Ovary (tissue), 9 donors: Measurements from ENCODE around the gene C6orf132. TPM values are rescaled to one million over a fixed set of nuclear protein-coding genes. Genes with fewer than 3 reads are reported as not detected.

Experiments used
- DNase-seq, 5 donors: peaks; one replicate each; pipeline ENCODE4 v3.0.0-alpha.2; 2019 to 2020
- H3K27ac ChIP-seq, 2 donors: fragments of 200-600 bp; one replicate each; pipeline versions ENCODE4 v1.5.1 to v1.8.0; 2019 to 2022
- H3K27me3 ChIP-seq: fragments of 200-600 bp; one replicate; pipeline ENCODE4 v1.8.0; 2022
- H3K36me3 ChIP-seq: fragments of 200-600 bp; sonication (generic); one replicate; pipeline ENCODE4 v1.5.1; 2019
- H3K4me1 ChIP-seq: one replicate; pipeline ENCODE4 v1.8.1; 2013; ENCODE audit warnings: mild to moderate bottlenecking, moderate library complexity; ENCODE audit not compliant: insufficient read depth
- H3K4me3 ChIP-seq: fragments of 200-600 bp; sonication (generic); one replicate; pipeline ENCODE4 v1.5.1; 2017
- H3K9me3 ChIP-seq, 2 donors: fragments of 200-600 bp in 1 of 2; sonication (generic) in 1 of 2; one replicate each; pipeline versions ENCODE4 v1.5.1 to v1.8.1; 2013 to 2019; ENCODE audit warnings: mild to moderate bottlenecking in 1 of 2, moderate library complexity in 1 of 2
- EP300 ChIP-seq: sonication (generic); formaldehyde crosslinking; IDR thresholded peaks from one replicate; pipeline ENCODE4 v1.6.1; 2017; ENCODE audit warnings: antibody characterized with exemption
- POLR2A ChIP-seq: fragments of 450-650 bp; IDR thresholded peaks from one replicate; pipeline ENCODE4 v1.6.1; 2017; ENCODE audit warnings: antibody characterized with exemption, mild to moderate bottlenecking, moderate library complexity
- WGBS, 3 donors: extraction: QIAGEN DNeasy Blood & Tissue Kit in 1 of 3; methylation state at CpG; one replicate each; pipeline versions ENCODE4 v1.1.5 to v1.1.7; 2013 to 2017; 5-methylcytosine and 5-hydroxymethylcytosine counted together
- intact Hi-C, 4 donors: fragments of 100-400 bp; cut with DNase I; formaldehyde crosslinking; loops; one replicate each; pipeline versions ENCODE4 v1.11.0 to v1.15.1; 2022 to 2023
- polyA plus RNA-seq, 2 donors: library from polyadenylated mRNA; stranded (reverse); fragments of 200-250 nt in 1 of 2; fragments of 350-450 nt in 1 of 2; fragmentation: Illumina TruSeq in 1 of 2; extraction: RNeasy Lipid Tissue Mini Kit (QIAGEN cat#74804) in 1 of 2; gene quantifications; one replicate each; pipeline ENCODE4 v1.2.3, GENCODE V29; 2013 to 2014
- total RNA-seq, 7 donors: library from RNA; depleted of rRNA in 2 of 7; stranded (reverse); fragments of >200 nt in 2 of 7; fragmentation: NEBNext Ultra II Directional in 3 of 7; extraction: Animal tissue kit (Norgen Biotek cat#: 25700) in 3 of 7; gene quantifications; one replicate each; pipeline versions ENCODE4 v1.1.0 to v1.2.4, GENCODE V29; 2016 to 2023
- TF ChIP-seq, protein P1 (sequence below), 3 donors: fragments of 450-650 bp in 2 of 3; fragments of 200-600 bp in 1 of 3; IDR thresholded peaks; one replicate each; pipeline versions ENCODE4 v1.5.1 to v1.8.0; 2016 to 2022; ENCODE audit warnings: antibody characterized with exemption in 3 of 3, mild to moderate bottlenecking in 1 of 3
- donor health status: DM: no; HTN: no; CAD: no; lungs with moderate emphysema.
- donor health status: DM: no; HTN: no; CAD: no.
- donor health status: Bipolar disorder and iron deficiency.
- donor health status: DM: yes; HTN: yes; CAD: no.
- donor health status: DM: no; HTN: no; CAD: no.
- donor health status: DM: yes; HTN: yes; CAD: no.

C6orf132 gene
- total and polyA plus RNA-seq, 9 donors = 0.05 to 14.1 (median 1.1) TPM

DNA sequence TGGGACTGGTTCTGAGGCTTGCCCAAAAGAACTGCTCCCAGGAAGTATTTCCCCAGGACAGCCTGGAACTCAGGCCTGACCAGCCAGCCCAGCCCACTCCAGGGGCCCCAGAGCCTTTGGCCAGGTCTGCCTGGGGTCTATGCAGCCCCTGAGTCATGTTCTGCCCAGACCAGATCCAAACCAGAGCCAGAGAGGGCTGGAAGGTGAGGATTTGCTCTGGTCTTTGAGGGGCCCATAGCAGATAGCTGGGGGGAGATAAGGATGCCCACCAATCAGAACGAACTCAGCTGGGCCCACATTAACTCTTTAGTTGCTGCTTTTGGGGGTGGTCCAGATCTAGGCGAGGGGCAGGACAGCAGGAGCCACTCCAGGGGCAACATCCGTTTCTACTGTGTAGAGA is 16.8 kb downstream of the C6orf132 start:
- H3K4me1 ChIP-seq = no peaks in the 10 kb centered on the region
- no peak overlapping the region for H3K27ac ChIP-seq
- intact Hi-C loops = no loop called here
- TF ChIP-seq POLR2A (no peak), EP300 (no peak)
- H3K9me3 ChIP-seq = no peaks in the 10 kb centered on the region
- WGBS, 3 donors = 52 to 59% (median 56%) methylated on average over 3 of the region's 3 CpGs
- H3K4me3 ChIP-seq = no peak overlapping the region
- no peak for DNase-seq
- no peaks in the 10 kb centered on the region for H3K27me3 ChIP-seq
- no peaks in the 10 kb centered on the region for H3K36me3 ChIP-seq

DNA sequence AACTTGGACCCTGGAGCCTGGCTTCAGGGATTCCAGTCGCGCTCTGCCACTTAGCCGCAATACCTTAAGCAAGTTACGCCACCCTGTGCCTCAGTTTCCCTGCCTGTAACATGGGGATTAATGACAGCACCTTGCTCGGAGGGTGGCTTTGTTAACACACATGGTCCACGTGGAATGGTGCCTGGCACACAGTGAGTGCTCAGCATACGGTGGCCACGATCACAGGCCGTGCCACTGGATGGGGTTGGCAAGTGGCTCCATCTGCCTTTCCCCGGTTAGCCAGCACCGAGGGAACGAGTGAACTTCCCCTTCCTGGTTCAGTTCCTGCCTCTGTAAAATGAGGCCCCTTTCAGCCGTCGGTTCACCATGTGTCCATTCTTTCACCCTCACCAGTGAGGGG is 17.2 kb downstream of the C6orf132 start:
- intact Hi-C loops = no loop called here
- TF ChIP-seq POLR2A (no peak), EP300 (no peak)
- TF ChIP-seq, protein P1, sequence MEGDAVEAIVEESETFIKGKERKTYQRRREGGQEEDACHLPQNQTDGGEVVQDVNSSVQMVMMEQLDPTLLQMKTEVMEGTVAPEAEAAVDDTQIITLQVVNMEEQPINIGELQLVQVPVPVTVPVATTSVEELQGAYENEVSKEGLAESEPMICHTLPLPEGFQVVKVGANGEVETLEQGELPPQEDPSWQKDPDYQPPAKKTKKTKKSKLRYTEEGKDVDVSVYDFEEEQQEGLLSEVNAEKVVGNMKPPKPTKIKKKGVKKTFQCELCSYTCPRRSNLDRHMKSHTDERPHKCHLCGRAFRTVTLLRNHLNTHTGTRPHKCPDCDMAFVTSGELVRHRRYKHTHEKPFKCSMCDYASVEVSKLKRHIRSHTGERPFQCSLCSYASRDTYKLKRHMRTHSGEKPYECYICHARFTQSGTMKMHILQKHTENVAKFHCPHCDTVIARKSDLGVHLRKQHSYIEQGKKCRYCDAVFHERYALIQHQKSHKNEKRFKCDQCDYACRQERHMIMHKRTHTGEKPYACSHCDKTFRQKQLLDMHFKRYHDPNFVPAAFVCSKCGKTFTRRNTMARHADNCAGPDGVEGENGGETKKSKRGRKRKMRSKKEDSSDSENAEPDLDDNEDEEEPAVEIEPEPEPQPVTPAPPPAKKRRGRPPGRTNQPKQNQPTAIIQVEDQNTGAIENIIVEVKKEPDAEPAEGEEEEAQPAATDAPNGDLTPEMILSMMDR (IDR thresholded peaks at IDR 0.05) = no peak
- Histone ChIP-seq H3K4me1 (no peaks in the 10 kb centered on the region), H3K27me3 (no peaks in the 10 kb centered on the region), H3K36me3 (no peaks in the 10 kb centered on the region), H3K4me3 (no peak overlapping the region), H3K9me3 (no peaks in the 10 kb centered on the region), H3K27ac (no peak overlapping the region)
- DNase-seq = no peak
- 86 to 89% (median 87%) methylated on average over 14 of the region's 14 CpGs for WGBS, 3 donors

DNA sequence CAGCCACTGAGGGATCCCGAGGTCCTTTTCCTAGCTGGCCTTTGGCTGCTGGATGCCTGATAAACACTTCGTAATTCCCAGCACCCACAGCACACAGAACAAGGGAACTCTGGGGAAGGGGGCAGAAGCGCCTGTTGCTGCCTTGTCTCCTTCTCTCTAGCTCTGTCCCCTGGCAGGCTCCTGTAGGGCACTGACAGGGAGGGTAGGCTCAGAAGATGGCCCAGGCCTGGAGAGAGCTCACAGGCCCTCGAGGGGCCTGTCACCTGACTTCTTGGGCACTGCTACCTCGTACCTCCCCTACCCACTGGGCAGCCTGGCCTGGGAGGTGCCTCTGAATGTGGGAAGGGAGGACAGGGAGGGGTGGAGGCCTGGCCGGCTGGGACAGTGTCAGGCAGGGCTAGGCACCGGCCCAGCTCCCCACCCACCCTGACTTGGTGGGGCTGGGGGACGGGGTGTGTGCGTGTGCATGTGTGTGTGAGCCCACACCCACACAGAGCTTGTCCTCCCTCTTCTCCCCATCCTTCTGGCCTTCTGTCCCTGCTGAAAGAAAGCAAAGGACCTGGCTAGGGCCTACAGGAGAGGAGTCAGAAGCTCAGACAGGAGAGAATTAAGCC is 18.1 kb downstream of the C6orf132 start:
- no peak for DNase-seq
- Histone ChIP-seq H3K4me3 (no peak overlapping the region), H3K27me3 (no peaks in the 10 kb centered on the region), H3K9me3 (no peaks in the 10 kb centered on the region), H3K27ac (no peak overlapping the region), H3K36me3 (no peaks in the 10 kb centered on the region), H3K4me1 (no peaks in the 10 kb centered on the region)
- intact Hi-C loops = no loop called here
- no peak for TF ChIP-seq EP300
- 78 to 84% (median 79%) methylated on average over 8 to 9 of the region's 9 CpGs for WGBS, 3 donors

DNA sequence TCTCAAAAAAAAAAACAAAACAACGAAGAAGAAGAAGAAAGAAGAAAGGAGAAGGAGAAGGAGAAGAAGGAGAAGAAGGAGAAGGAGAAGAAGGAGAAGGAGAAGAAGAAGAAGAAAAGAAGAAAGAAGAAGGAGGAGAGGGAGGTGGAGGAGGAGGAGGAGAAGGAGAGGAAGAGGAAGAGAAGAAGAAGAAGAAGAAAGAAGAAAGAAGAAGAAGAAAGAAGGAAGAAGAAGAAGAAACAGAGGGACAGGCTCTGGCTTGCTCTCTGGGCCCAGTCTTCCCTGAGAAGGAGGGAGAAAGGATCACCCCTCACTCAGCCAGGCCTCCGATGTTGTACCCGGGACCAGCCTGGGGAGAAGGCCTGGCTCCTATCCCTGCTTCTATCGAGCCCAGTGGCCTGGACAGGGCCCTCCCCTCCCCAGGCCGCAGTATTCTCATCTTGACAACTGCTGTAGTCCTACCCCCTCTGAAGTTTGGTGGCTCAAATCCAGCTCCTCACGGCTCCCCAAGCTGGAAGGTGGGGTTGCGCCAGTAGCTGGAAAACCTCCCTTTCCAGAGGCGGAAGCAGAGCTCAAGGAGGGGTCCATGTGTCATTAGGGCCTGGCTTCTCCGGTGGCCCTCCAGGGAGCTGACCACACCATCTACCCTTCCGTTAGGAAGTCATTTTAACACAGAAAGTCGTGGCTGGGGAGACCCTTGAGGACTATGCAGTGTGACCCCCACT is 18.9 kb downstream of the C6orf132 start:
- intact Hi-C loops = no loop called here
- DNase-seq = no peak
- Histone ChIP-seq H3K27ac (no peak overlapping the region), H3K4me1 (no peaks in the 10 kb centered on the region), H3K9me3 (no peaks in the 10 kb centered on the region), H3K4me3 (no peak overlapping the region), H3K27me3 (no peaks in the 10 kb centered on the region), H3K36me3 (no peaks in the 10 kb centered on the region)
- WGBS, 3 donors = 76 to 81% (median 78%) methylated on average over 11 of the region's 11 CpGs
- TF ChIP-seq, protein P1 (IDR thresholded peaks at IDR 0.05) = no peak
- TF ChIP-seq EP300 (no peak), POLR2A (no peak)

DNA sequence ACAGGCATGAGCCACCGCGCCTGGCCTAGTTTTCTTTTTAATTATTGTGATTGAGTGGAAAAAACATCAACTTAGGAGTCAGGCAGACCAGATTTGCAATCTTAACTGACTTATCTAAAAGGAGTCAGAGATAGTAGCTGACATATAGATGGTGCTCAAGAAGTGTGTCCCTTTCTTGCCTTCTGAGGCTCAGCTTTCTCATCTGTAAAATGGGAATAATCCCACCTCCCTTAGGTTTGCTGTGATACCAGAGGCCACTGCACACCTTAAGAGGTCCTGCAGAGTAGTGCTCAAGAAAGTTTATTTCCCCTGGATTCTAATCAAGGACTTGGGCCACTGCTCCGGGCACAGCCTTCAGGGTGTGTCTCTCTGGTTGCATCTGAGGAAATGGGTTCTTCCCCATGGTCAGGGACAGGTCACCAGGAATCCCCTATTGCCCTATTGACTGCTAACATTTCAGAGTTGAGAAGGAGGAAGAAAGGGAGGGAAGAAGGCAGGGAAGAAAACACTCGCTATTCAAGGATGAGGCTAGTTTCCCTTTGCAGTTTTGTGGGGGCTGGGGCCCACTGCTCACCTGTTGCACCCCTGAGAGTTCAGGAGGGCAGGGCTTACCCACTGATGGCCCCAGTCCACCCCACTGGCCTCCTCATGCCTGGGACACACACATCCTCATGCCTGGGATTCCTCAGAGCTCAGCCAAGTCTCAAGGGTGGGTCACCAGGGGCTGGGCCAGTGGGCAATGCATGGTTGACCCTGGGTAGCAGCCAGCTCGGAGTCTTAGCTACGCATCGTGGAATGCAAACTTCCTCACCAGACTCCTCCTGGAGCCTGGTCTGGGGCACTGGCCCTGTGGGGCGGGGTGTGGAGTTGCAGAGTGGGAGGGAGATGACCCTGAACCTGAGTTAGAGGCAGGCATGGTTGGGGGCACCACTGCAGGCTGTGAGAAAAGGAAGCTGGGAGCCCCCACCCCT is 21.2 kb downstream of the C6orf132 start:
- H3K27me3 ChIP-seq = no peaks in the 10 kb centered on the region
- no peak overlapping the region for H3K27ac ChIP-seq
- no peak for DNase-seq
- intact Hi-C loops = no loop called here
- no peak for TF ChIP-seq EP300
- no peak for TF ChIP-seq POLR2A
- TF ChIP-seq, protein P1 (IDR thresholded peaks at IDR 0.05) = no peak
- WGBS, 3 donors = 51 to 70% (median 61%) methylated on average over 8 of the region's 8 CpGs
- no peaks in the 10 kb centered on the region for H3K9me3 ChIP-seq
- no peak overlapping the region for H3K4me3 ChIP-seq
- no peaks in the 10 kb centered on the region for H3K36me3 ChIP-seq
- H3K4me1 ChIP-seq = no peaks in the 10 kb centered on the region
